H1 (cell line): ENCODE measurements around the gene TMEM232. TPM values are rescaled to one million over a fixed set of nuclear protein-coding genes. Genes with fewer than 3 reads are reported as not detected.

Experiments
- CTCF ChIA-PET: fragments of 300-600 bp; sonication (Branson Sonifier 250); formaldehyde crosslinking; loops from one replicate; lab custom pipeline; 2021; ENCODE audit not compliant: partially characterized antibody; lab: Charles Lee
- POLR2A ChIA-PET: fragments of 300-600 bp; sonication (Branson Sonifier 250); formaldehyde crosslinking; loops from one replicate; lab custom pipeline; 2021; ENCODE audit warnings: inconsistent platforms; ENCODE audit not compliant: partially characterized antibody; lab: Charles Lee
- DNase-seq, 2 experiments: peaks; one replicate each; pipeline versions ENCODE4 v3.0.0 to v3.0.0-alpha.2; 2010 to 2022; ENCODE audit warnings: low spot score in 2 of 2, low read depth in 1 of 2, mixed read lengths in 1 of 2
- FAIRE-seq: peaks from 2 replicates; lab custom pipeline; 2011; peaks lifted over from hg19 to GRCh38; lab: Jason Lieb, UNC
- H2AFZ ChIP-seq: 2 replicates; pipeline ENCODE4 v1.8.1; 2012; ENCODE audit warnings: low read length, inconsistent platforms
- H2AK5ac ChIP-seq: 2 replicates; pipeline ENCODE4 v1.6.1; 2013; ENCODE audit warnings: low read depth, low read length
- H2BK120ac ChIP-seq: replicated peaks from 2 replicates; pipeline ENCODE3; 2013; ENCODE audit warnings: low read depth, low read length, inconsistent platforms
- H2BK12ac ChIP-seq: 2 replicates; pipeline ENCODE4 v1.6.1; 2013; ENCODE audit warnings: low read depth, low read length
- H2BK15ac ChIP-seq: 2 replicates; pipeline ENCODE4 v1.6.1; 2013; ENCODE audit warnings: low read length
- H2BK20ac ChIP-seq: 2 replicates; pipeline ENCODE4 v1.6.1; 2013; ENCODE audit warnings: low read length
- H2BK5ac ChIP-seq: 2 replicates; pipeline ENCODE4 v1.6.1; 2013; ENCODE audit warnings: low read depth, low read length
- H3K14ac ChIP-seq: 2 replicates; pipeline ENCODE4 v1.6.1; 2013; ENCODE audit warnings: inconsistent platforms; ENCODE audit not compliant: insufficient read length
- H3K18ac ChIP-seq: 2 replicates; pipeline ENCODE4 v1.6.1; 2013; ENCODE audit warnings: low read length; ENCODE audit errors: extremely low read depth
- H3K23ac ChIP-seq: 2 replicates; pipeline ENCODE4 v1.6.1; 2013; ENCODE audit warnings: inconsistent platforms; ENCODE audit not compliant: insufficient read length
- H3K23me2 ChIP-seq: 2 replicates; pipeline ENCODE4 v1.6.1; 2013; ENCODE audit warnings: low read depth, low read length
- H3K27ac ChIP-seq: 2 replicates; pipeline ENCODE4 v1.6.1; 2011; ENCODE audit warnings: low read depth, low read length, inconsistent platforms
- H3K27me3 ChIP-seq, 4 experiments: replicated peaks in 1 of 4; 1 replicate in 1 of 4; 2 replicates in 3 of 4; pipeline versions ENCODE4 v1.6.1 to v1.8.1; 2011 to 2013; ENCODE audit warnings: low read length in 3 of 4, mild to moderate bottlenecking in 3 of 4, inconsistent platforms in 2 of 4, mixed read lengths in 2 of 4, moderate library complexity in 1 of 4; ENCODE audit not compliant: control insufficient read depth in 3 of 4, insufficient read depth in 3 of 4; ENCODE audit errors: extremely low read depth in 1 of 4
- H3K36me3 ChIP-seq, 4 experiments: 2 replicates each; pipeline versions ENCODE4 v1.6.1 to v1.8.1; 2011 to 2013; ENCODE audit warnings: mild to moderate bottlenecking in 4 of 4, low read length in 3 of 4, moderate library complexity in 2 of 4, control low read depth in 1 of 4, inconsistent platforms in 1 of 4; ENCODE audit not compliant: insufficient read depth in 4 of 4, control insufficient read depth in 2 of 4
- H3K4ac ChIP-seq: replicated peaks from 2 replicates; pipeline ENCODE3; 2013; ENCODE audit warnings: low read length, low read depth, mixed read lengths, inconsistent platforms; ENCODE audit not compliant: insufficient read length
- H3K4me1 ChIP-seq, 4 experiments: replicated peaks in 1 of 4; 1 replicate in 1 of 4; 2 replicates in 3 of 4; pipeline versions ENCODE4 v1.6.1 to v1.8.1; 2011 to 2013; ENCODE audit warnings: low read length in 3 of 4, inconsistent platforms in 2 of 4, mixed read lengths in 1 of 4; ENCODE audit not compliant: insufficient read depth in 4 of 4, control insufficient read depth in 3 of 4
- H3K4me2 ChIP-seq, 2 experiments: 2 replicates each; pipeline versions ENCODE4 v1.6.1 to v1.8.1; 2011 to 2013; ENCODE audit warnings: low read depth in 2 of 2, low read length in 2 of 2, control low read depth in 1 of 2, inconsistent platforms in 1 of 2, mild to moderate bottlenecking in 1 of 2; ENCODE audit not compliant: insufficient read depth in 1 of 2
- H3K4me3 ChIP-seq, 4 experiments: fragments of 200-600, 300-600 bp in 1 of 4; sonication (generic), shearing (Covaris generic), sonication (Bioruptor Twin) in 1 of 4; 2 replicates each; pipeline versions ENCODE4 v1.5.1 to v1.8.1; 2011 to 2016; ENCODE audit warnings: low read length in 4 of 4, low read depth in 3 of 4, control low read depth in 2 of 4, inconsistent platforms in 2 of 4, mild to moderate bottlenecking in 2 of 4, mixed read lengths in 1 of 4, moderate library complexity in 1 of 4; ENCODE audit not compliant: insufficient read depth in 2 of 4; ENCODE audit errors: extremely low read depth in 1 of 4
- H3K56ac ChIP-seq: replicated peaks from 2 replicates; pipeline ENCODE3; 2013; ENCODE audit warnings: low read depth, mild to moderate bottlenecking, mixed read lengths, low read length, inconsistent platforms; ENCODE audit not compliant: insufficient read length
- H3K79me1 ChIP-seq: 2 replicates; pipeline ENCODE4 v1.6.1; 2013; ENCODE audit warnings: low read depth, low read length, control low read depth
- H3K79me2 ChIP-seq, 2 experiments: 2 replicates each; pipeline versions ENCODE4 v1.6.1 to v1.8.1; 2012 to 2013; ENCODE audit warnings: low read length in 2 of 2, mild to moderate bottlenecking in 2 of 2, inconsistent platforms in 1 of 2; ENCODE audit not compliant: insufficient read depth in 2 of 2, control insufficient read depth in 1 of 2
- H3K9ac ChIP-seq, 4 experiments: replicated peaks in 1 of 4; 1 replicate in 1 of 4; 2 replicates in 3 of 4; pipeline versions ENCODE4 v1.6.1 to v1.8.1; 2011 to 2013; ENCODE audit warnings: low read depth in 3 of 4, low read length in 3 of 4, control low read depth in 2 of 4, mild to moderate bottlenecking in 2 of 4, moderate library complexity in 2 of 4, inconsistent platforms in 1 of 4; ENCODE audit errors: extremely low read depth in 1 of 4
- H3K9me3 ChIP-seq, 2 experiments: 2 replicates each; pipeline versions ENCODE4 v1.6.1 to v1.8.1; 2012 to 2013; ENCODE audit warnings: mild to moderate bottlenecking in 2 of 2, moderate library complexity in 2 of 2, control low read depth in 1 of 2, inconsistent platforms in 1 of 2, low read depth in 1 of 2, low read length in 1 of 2, mixed read lengths in 1 of 2; ENCODE audit not compliant: insufficient read depth in 2 of 2
- H4K20me1 ChIP-seq, 2 experiments: replicated peaks in 1 of 2; 2 replicates each; pipeline versions ENCODE3 to v1.8.1; 2011 to 2013; ENCODE audit warnings: inconsistent platforms in 2 of 2, low read length in 2 of 2, mild to moderate bottlenecking in 1 of 2; ENCODE audit not compliant: insufficient read depth in 2 of 2, control insufficient read depth in 1 of 2
- H4K5ac ChIP-seq: 2 replicates; pipeline ENCODE4 v1.6.1; 2013; ENCODE audit warnings: low read length, low read depth, mixed read lengths, inconsistent platforms; ENCODE audit not compliant: insufficient read length
- H4K8ac ChIP-seq: 2 replicates; pipeline ENCODE4 v1.8.0; 2013; ENCODE audit warnings: mild to moderate bottlenecking, moderate library complexity, low read length, inconsistent platforms; ENCODE audit not compliant: insufficient read depth; ENCODE audit errors: extremely low read depth
- H4K91ac ChIP-seq: replicated peaks from 2 replicates; pipeline ENCODE3; 2013; ENCODE audit warnings: low read length, mixed read lengths, inconsistent platforms; ENCODE audit not compliant: insufficient read length
- GABPA ChIP-seq: IDR thresholded peaks from 2 replicates; pipeline ENCODE4 v1.6.1; 2011; ENCODE audit warnings: mild to moderate bottlenecking, low read length, moderate library complexity, borderline replicate concordance; ENCODE audit not compliant: insufficient read depth
- KDM4A ChIP-seq: IDR thresholded peaks from one replicate; pipeline ENCODE4 v1.7.1; 2012; ENCODE audit warnings: low read depth, mild to moderate bottlenecking, moderate library complexity, low read length, inconsistent platforms; ENCODE audit not compliant: severe bottlenecking
- POLR2A ChIP-seq, 2 experiments: IDR thresholded peaks; 1 replicate in 1 of 2; 2 replicates in 1 of 2; pipeline ENCODE4 v1.6.1; 2011; ENCODE audit warnings: low read depth in 2 of 2, low read length in 2 of 2, mild to moderate bottlenecking in 2 of 2; ENCODE audit errors: control extremely low read depth in 1 of 2
- SUZ12 ChIP-seq: fragments of 200-600 bp; sonication (generic); IDR thresholded peaks from 2 replicates; pipeline ENCODE4 v1.6.1; 2012; ENCODE audit warnings: mild to moderate bottlenecking, inconsistent platforms, low read length, moderate library complexity, mixed read lengths
- WGBS, 2 experiments: shearing (Covaris generic) in 1 of 2; methylation state at CpG; one replicate each; pipeline versions ENCODE4 v1.1.6 to v1.1.7; 2013 to 2015; ENCODE audit warnings: low lambda C conversion rate in 2 of 2, mixed read lengths in 2 of 2, inconsistent platforms in 1 of 2, low coverage in 1 of 2, missing lambda C conversion rate in 1 of 2; ENCODE audit not compliant: insufficient replicate concordance in 2 of 2, insufficient coverage in 1 of 2, insufficient read length in 1 of 2; ENCODE audit errors: extremely low coverage in 1 of 2, missing lambda C conversion rate in 1 of 2; 5-methylcytosine and 5-hydroxymethylcytosine counted together
- polyA plus RNA-seq, 7 experiments: library from polyadenylated mRNA; depleted of rRNA in 3 of 7; stranded (reverse) in 5 of 7; unstranded in 2 of 7; fragments of >200 nt in 5 of 7; fragments of 200-250 nt in 2 of 7; gene quantifications; 1 replicate in 5 of 7; 2 replicates in 1 of 7; 4 replicates in 1 of 7; pipeline versions ENCODE4 v1.2.1 to v1.2.3, GENCODE V29; 2011 to 2013; ENCODE audit warnings: missing spikeins in 2 of 7, mixed read lengths in 2 of 7
- total RNA-seq: library from RNA; stranded (reverse); fragmentation: NEBNext Ultra II Directional; extraction: Animal tissue kit (Norgen Biotek cat#: 25700); gene quantifications from 2 replicates; pipeline ENCODE4 v1.2.1, GENCODE V29; 2021

Gene TMEM232
- total and polyA plus RNA-seq, 2 of the 8 experiments (the other 6 are each of a cell fraction or from before 2014, with no cell fraction given), result 0.38 to 1.3 TPM

- no peak overlapping the region for H3K4me2 ChIP-seq
- no peaks in the 10 kb centered on the region for H3K4me1 ChIP-seq
- FAIRE-seq (no peak), DNase-seq (no peak)
- no peak overlapping the region for H3K18ac ChIP-seq
- no peaks in the 10 kb centered on the region for H3K79me2 ChIP-seq
- no peaks in the 10 kb centered on the region for H3K27me3 ChIP-seq
- no peak overlapping the region for H2BK15ac ChIP-seq
- no peak overlapping the region for H3K14ac ChIP-seq
- no peaks in the 10 kb centered on the region for H4K20me1 ChIP-seq
- no peak overlapping the region for H4K8ac ChIP-seq
- CTCF ChIA-PET, result interaction anchor here (1.2 to 2.2 kb wide), 3 partner anchors 13 to 22 kb away, joined by 3 to 7 read pairs (median 4); no protein-coding TSS in a partner anchor
- no peaks in the 10 kb centered on the region for H3K36me3 ChIP-seq
- no peak overlapping the region for H3K27ac ChIP-seq
- H3K9me3 ChIP-seq, result 0 out of 4 replicates have a peak, but pooled peaks cover 0 to 4% of the 10 kb centered on the region in 2 experiments
- H3K79me1 ChIP-seq, result no peaks in the 10 kb centered on the region
- H3K23ac ChIP-seq, result no peak overlapping the region
- no peak overlapping the region for H2BK20ac ChIP-seq
- no peak overlapping the region for H2BK5ac ChIP-seq
- H2BK120ac ChIP-seq, result no peak overlapping the region
- H3K56ac ChIP-seq, result no peak overlapping the region
- no peak overlapping the region for H4K5ac ChIP-seq
- no peak overlapping the region for H3K4me3 ChIP-seq
- no peak overlapping the region for H4K91ac ChIP-seq
- H2BK12ac ChIP-seq, result no peak overlapping the region
- 91% methylated on average over 6 of the region's 6 CpGs; no CpG with 5 or more reads in 1 of the 2 experiments for WGBS, 2 experiments
- TF ChIP-seq GABPA (no peak), POLR2A (IDR thresholded peaks at IDR 0.05; ENCODE audit: control extremely low read depth in 1 of 2, low read depth in 2 of 2, low read length in 2 of 2) (no peak), SUZ12 (no peak), KDM4A (no peak)
- no peak overlapping the region for H3K4ac ChIP-seq
- no peak overlapping the region for H2AK5ac ChIP-seq
- no peak overlapping the region for H2AFZ ChIP-seq
- no peaks in the 10 kb centered on the region; the same call in 1 of the 2 replicates for H3K23me2 ChIP-seq
- POLR2A ChIA-PET, result no interaction called here
- no peak overlapping the region for H3K9ac ChIP-seq
These were observed 114.7 kb downstream of the TMEM232 start for GRCh38 chr5:110611817-110612216.
